GM21515 (cell line): ENCODE data around the gene PEDS1.
"Not testable (repeated sequence)": the region's sequence is repeated elsewhere in the genome, so short reads cannot be mapped to it uniquely, and the experiment has no call there.

Experiments
- ATAC-seq: cut with Tn5 transposase; IDR thresholded peaks from one replicate; pipeline ENCODE4 v1.9.1; 2021; ENCODE audit not compliant: unreplicated experiment

Gene PEDS1

DNA sequence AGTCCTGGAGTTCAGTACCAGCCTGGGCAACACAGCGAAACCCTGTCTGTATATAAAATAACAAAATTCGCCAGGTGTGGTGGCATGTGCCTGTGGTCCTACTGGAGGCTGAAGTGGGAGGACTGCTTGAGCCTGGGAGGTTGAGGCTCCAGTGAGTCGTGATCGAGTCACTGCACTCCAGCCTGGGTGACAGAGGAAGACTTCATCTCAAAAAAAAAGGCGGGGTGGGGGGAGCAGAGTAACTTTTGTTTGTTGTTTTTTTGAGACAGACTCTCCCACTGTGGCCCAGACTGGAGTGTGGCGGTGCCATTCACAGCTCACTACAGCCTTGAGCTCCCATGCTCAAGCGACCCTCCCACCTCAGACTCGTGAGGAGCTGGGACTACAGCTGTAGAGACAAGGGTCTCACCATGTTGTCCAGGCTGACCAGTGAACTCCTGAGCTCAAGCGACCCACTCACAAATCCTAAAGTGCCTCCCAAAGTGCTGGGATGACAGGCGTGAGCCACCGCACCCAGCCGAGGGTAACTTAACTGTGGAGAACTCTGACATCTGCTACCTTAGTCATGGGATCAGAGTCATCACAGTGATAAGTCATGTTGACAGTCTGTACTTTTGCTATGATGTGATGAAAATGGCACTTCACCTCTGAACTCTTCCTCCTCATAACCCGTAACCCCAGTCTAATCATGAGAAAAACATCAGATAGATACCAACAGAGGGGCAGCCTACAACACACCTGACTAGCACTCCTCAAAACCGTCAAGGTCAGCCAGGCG lies 16.5 kb downstream of the PEDS1 start:
- ATAC-seq: no peak

DNA sequence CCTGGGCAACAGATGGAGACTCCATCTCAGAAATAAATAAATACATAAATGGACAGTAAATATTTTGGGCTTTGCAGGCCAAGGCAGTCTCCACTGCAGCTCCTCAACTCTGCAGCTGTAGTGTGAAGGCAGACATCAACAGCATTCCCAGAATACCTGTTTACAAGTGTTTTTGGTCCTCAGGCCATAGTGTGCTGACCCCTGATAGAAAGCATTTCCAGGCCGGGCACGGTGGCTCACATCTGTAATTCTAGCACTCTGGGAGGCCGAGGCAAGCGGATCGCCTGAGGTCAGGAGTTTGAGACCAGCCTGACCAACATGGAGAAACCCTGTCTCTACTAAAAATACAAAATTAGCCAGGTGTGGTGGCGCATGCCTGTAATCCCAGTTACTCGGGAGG lies 18.4 kb downstream of the PEDS1 start:
- not testable (repeated sequence) for ATAC-seq

DNA sequence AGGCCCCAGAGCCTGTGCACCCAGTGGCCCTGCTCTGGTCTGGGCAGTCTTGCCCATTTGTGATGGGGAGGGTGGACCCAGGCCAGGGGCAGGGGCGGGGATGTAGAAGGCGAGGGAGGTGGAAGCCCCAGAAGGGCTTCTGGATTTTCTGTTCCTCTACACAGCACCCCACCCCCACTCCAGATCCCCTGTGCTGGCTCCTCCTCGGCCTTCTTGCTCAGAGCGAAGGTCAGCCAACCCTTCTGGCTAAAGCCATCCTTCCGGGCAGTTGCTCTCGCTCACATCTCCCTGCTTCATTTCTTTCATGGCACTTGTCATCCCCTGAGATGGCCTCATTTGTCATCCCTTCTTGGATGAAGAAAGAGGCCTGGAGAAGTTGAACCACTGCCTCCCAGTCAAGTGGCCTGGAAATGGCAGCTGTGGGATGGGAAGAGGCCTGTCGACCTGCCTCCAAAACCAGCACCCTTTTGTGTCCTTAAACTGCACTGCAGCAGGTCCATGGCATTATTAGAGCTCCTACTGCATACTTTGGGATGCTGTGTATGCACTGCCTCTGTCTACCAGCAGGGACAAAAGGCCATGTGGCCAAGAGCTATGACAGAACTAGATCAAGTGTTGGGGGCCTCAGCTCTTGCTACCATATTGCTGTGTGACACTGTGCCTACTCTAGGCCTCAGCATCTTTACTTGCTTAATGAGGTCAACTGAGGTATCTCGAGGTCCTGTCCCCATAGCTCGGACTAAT lies 19.9 kb downstream of the PEDS1 start:
- no peak for ATAC-seq

DNA sequence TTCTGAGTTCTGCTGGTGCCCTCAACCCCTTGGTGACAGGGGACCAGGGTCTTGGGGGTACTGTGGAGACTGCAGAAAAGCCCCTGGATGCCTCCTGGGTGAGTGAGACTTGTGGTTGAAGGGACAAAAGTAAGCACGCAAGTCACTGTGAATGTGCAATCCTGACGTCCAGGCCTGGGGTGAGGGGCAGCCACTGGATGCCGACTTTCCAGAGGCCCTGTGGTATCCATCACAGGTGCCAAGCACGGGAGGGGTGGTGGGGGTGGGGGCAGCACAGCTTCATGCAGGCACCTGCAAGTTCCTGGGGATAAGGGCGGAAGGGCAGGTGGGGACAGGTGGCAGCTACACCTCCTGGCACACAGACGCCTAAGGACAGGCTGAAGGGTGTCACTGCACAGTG lies 20.5 kb downstream of the PEDS1 start:
- ATAC-seq: no peak

DNA sequence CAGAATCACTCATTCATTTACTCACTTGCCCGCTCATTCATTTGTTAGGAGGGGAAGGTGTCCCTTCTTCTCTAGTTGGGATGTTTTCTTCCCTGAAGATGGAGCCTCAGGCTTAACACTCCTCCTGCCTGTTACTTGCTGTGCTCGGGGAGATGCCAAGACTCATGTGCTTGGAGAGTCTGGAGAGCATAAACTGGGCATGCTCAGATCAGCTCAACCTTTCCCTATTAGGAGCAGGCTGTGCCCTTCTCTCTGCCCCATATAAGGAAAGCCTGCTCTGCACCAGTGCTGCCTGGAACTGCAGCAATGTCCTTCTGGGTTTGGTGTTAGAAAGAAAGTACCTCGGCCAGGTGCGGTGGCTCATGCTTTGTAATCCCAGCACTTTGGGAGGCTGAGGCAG lies 22.5 kb downstream of the PEDS1 start:
- ATAC-seq: no peak

DNA sequence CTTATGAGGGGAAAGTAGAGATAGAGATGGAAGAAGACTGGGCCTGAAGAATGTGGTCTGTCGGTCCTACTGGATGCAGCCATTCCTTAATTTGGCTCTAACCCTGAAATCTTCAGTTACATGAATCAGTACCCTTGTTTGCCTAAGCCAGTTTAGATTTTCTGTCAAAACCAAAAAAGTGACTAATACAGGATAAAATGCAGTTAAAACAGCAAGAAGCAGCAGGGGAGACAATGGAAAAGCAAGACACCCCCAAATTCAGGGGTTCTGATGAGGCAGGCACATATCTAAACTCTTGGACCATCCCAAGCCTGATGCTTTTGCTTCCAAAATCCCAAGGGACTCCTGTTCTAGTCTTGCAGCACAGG lies 23.2 kb downstream of the PEDS1 start:
- no peak for ATAC-seq

DNA sequence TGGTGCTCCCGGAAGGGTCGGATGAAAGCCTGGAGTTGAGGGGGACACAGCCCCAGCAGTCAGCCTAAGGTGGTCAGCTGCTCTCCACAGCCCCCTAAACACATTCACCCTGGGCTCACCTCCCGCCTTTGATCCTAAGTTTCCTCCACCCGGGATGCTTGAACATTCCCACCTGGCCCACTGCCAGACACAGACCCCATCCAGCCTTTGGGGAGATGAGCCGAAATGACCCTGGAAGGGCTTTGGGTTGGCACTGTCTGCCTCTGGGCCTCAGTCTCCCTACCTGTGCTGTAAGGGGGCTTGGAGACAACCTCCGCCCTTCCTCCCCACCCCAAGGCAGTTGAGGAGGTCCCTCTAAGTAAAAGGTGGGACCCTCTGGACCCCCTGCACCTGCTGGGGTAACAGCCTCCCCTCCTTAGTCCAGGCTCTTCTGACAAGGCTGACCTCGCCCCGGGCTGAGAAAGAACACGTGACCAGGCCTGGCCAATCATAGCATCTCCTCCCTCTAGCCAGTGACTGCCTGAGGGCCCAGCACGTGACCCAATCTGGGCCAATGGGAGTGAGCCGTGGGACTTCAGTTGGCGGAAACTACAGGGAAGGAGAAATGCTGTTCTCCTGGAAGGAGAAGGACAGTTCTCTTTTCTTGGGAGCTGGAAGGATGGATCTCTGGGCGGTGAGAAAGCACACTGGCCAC lies 23.7 kb downstream of the PEDS1 start:
- ATAC-seq: no peak

DNA sequence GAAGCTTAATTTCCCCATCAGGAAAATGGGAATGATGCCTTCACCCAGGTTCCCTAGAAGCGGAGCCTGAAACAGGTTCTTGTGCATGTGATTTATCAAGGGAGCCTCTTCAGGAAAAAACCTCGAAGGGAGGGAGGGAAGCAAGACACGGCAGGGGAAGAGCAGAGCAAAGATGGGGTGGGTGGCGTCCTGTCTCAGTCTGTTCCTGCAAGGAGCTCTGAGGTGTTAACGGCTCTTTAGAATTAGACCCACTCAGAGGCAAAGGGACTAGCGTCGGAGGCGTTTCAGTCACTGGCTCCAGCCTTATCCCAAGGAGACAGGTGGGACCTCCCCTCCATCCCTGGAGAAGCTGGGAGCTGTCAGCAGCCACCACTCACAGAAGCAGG lies 25.0 kb downstream of the PEDS1 start:
- no peak for ATAC-seq

DNA sequence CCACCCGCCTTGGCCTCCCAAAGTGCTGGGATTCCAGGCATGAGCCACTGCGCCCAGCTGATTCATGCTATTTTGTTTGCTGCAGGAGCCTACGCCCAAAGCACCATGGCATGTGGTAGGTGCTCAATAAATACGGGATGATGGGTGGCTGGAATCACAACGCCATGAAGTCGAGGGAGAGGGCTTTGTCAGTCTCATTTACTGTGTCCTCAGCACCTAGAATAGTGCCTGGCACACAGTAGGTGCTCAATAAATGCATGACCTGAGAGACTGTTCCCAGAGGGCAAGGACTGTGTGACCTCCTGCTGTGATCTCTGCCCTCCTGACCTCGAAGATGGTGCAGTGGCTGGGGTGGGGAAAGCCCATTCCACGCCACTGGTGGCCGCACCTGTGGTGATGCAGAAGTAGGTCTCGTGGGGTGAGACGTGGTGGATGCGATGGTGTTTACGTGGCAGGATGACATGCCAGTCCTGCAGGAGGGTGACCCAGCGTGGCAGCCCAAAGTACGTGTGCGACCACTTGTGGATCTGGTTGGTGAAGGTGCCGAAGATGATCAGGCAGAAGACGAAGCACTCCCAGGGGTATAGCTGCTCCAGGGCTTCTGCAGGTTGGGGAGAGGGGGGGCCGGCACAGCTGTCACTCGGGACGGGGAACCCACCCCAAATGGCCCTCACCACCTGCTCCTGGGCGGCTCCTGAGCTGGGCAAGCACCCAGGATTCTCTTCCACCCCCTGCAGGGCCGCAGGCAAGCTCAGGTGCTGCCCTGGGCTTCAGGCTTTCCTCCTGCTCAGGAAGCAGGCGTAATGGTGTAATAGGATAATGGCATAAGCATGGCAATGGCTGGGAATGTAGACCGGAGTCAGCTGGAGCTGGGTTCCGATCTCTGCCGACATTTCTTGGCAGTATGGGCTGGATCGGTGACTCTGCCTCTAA lies 25.7 kb downstream of the PEDS1 start:
- no peak for ATAC-seq

DNA sequence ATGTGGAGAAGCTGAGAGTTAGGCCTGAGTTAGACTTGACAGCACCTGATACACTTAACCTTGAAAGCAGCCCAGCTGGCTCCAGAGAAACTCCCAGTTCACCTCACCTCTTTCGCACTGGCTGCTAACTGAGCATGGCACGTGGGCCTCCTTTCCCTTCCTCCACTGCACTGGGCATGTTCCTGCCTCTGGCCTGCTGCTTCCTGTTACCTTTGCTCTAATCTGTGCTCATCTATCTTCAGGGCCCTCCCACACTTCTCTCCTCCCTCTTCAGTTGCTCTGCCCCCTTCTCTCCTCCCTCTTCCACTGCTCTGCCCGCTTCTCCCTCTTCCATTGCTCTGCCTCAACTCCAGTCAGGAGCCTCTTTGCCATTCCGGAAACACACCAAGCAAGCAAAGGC lies 26.9 kb downstream of the PEDS1 start:
- no peak for ATAC-seq

DNA sequence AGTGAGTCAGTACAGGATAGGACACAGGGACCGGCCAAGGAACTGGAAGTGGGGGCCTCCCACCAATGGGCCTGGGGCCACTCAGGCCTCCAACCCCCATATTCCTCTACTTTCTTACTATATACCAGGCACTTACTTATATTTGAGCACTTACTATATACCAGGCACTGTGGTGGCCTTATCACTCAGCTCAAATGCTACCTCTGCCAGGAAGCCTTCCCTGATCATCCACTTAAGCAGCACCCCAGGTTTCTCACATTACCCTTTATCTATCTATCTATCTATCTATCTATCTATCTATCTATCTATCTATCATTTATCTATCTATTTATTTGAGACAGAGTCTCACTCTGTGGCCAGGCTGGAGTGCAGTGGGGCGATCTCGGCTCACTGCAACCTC lies 28.2 kb downstream of the PEDS1 start:
- ATAC-seq: no peak

DNA sequence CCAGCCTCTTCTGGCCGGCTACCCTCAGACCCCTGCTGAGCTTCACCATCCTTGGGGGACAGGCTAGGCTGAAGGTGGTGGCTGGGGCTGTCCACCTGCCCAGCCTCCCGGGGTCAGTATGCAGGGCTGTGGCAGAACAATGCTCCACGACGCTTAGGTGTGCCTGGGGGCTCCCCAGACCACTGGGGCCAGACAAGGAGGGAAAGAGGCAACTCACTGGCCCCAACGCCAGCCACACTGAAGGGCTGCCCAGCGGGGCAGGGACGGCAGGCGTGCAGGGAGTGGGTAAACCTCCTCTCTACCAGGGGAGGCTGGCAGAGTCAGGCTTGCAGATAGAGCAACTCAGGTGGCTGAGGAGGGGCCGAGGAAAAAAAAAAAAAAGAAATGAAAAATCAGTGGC lies 29.0 kb downstream of the PEDS1 start:
- no peak for ATAC-seq

DNA sequence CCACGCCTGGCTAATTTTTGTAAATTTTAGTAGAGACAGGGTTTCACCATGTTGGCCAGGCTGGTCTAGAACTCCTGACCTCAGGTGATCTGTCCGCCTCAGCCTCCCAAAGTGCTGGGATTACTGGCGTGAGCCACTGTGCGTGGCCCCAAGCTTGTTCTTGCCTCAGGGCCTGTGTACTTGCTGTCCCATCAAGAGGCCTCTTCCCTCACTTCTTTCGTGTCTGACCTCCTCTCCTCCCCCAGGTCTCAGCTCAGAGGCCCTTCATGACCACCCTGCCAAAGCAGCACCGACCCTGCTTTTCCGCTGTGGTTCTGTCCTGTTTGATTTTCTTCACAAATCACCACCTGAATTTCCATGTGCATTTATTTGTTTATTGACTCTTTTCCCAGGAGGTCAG lies 30.1 kb downstream of the PEDS1 start:
- no peak for ATAC-seq

DNA sequence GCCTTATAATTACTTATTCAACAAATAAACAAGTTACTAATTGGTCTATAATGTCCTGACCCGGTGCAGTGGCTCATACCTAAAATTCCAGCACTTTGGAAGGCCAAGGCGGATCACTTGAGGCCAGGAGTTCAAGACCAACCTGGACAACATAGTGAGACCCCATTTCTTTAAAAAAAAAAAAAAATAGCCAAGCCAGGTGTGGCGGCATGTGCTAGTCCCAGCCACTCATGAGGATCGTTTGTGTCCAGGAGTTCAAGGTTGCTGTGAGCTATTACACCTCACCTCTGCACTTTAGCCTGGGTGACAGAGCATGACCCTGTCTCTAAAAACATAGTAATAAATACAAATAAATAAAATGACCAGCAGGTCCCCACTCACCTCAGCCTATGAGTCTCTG lies 30.8 kb downstream of the PEDS1 start:
- ATAC-seq: no peak

DNA sequence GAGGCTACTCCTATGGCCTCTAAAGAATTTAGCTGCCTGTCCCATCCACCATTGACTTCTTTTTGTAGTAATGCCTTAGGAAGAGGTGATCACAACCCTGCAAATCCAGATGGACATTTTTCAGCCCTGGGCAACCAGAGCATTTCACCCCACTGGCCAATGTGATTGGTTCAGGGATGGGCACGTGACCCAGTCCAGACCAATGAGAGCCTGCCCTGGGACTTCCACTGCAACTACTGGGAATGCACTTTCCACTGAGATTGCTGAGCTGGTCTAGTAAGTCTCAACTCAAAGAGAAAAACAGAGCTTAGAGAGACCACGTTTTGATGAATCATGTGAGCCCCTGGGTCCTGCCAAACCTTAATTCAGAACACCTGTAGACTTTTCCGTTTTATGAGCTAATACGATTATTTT lies 31.7 kb downstream of the PEDS1 start:
- no peak for ATAC-seq

DNA sequence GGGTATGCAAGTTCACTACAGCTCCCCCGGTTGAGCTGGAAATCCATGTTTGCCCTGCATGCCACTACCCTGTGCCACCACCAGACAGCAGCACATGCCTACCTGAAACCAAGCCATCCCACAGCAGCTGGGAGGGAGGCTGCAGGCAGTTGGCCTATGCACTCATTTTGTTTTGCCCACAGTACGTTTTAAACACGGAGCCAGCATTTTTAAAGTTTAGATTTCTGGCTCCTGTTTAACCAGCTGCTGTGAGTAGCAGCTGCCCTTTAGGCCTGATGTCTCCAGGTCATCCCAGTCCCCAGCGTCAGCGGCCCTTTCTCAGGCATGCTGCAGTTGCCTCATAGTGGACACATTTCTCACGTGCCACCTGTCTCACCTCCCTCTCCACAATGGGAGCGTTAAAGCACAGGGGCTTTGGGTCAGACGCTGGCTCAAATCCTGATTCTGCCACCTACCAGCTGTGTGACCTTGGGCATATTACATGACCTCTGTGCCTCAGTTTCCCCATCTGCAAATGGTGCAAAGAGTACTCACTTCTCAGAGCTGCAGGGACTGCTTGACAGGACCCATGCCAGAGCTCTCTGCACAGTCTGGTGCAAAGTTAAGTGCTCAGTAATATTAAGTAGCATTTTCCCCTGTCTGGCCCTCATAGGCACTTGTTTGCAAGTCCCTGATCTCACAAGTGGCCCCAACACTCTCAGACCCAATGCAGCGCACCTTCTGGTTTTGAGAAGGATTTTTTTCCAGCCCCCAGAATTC lies 32.4 kb downstream of the PEDS1 start:
- ATAC-seq: no peak

DNA sequence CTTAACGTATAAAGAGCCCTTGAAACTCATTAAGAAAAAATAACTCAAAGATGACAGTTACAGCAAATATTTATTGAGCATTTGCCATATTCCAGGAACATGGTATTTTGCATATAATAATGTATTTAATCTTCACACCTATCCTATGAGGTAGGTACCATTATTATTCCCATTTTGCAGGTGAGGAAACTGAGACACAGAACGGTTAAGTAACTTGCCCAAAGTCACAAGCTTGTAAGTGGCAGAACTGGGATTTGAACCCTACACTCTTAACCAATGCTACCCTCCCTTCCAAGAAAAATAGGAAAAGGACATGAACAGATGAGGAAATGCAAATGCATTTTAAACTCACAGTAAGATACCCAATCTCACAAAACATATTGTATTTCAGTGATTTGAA lies 35.3 kb downstream of the PEDS1 start:
- no peak for ATAC-seq

DNA sequence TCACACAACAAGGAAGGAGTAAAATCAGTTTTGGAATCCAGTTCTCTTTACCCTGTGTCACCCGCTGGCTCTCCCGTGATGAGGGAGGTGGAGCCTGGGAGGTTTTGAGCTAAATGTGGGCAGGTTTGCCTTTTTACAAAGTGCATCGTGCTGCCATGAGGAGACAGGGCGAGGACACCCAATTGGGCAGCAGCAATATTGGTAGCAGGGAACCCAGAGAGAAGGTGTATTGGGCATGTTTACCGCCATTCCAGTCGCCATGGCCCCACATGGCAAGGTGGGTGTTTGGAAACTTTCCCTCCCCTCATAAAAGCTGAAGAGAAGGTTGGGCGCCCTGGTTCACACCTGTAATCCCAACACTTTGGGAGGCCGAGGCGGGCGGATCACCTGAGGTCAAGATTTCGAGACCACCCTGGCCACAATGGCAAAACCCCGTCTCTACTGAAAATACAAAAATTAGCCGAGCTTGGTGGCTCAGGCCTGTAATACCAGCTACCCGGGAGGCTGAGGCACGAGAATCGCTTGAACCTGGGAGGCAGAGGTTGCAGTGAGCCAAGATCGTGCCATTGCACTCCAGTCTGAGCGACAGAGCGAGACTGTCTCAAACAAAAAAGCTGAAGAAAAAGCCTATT lies 37.0 kb downstream of the PEDS1 start:
- ATAC-seq: no peak

DNA sequence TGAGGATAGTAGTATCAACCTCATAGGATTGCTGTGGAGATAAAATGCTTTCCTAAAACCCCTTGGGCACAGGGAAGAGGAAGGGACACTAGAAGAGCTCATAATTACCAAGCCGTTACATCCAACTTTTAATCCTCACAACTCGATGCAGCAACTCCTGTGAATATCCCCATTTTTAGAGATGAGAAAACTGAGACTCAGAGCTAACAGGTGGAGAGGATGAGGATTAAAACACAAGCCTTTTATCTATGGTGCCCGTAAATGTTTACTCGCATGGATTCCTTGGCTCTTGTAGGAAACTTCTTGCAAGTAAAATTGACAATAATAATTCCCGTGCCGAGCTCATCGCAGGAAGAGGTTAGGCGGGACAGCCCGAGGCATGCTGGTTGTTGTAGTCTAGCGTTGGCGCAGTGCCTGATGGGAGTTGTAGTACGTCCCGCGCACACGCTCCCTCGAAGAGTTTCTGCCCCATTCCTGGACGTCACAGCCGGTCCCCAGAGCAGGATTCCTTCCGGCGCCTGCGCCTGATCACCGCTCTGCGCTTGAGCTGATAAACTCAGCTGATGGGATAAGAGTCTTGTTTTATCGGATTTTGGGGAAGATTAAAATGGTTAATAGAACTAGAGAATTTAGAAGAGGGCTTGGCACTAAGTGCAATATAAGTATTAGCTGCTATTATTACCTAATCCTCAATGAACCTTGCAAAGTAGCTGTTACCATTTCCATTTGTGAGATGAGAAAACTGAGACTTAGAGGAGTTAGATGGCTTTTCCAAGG lies 37.7 kb downstream of the PEDS1 start:
- peak; percentile 67 for ATAC-seq
